RWPE2 (cell line): ENCODE measurements around the gene DUSP7.

Experiments
- ATAC-seq: fragments of 200-7000 bp; cut with Tn5 transposase; 3 replicates; pipeline ENCODE4 v1.9.1; 2021; ENCODE audit warnings: low read depth
- DNase-seq: peaks from one replicate; pipeline ENCODE4 v3.0.0-alpha.2; 2020; ENCODE audit warnings: low spot score
- H3K27ac ChIP-seq: fragments of 450-650 bp; 2 replicates; pipeline ENCODE4 v1.5.1; 2017; ENCODE audit warnings: mild to moderate bottlenecking; ENCODE audit not compliant: poor library complexity, severe bottlenecking
- H3K27me3 ChIP-seq: fragments of 250-450 bp; sonication (Bioruptor Pico); 2 replicates; pipeline ENCODE4 v1.5.1; 2021; ENCODE audit warnings: mild to moderate bottlenecking, moderate library complexity; ENCODE audit not compliant: insufficient read depth, poor library complexity, severe bottlenecking
- H3K36me3 ChIP-seq: fragments of 250-450 bp; sonication (Bioruptor Pico); 2 replicates; pipeline ENCODE4 v1.5.1; 2020; ENCODE audit warnings: low read depth, mild to moderate bottlenecking, moderate library complexity
- H3K4me1 ChIP-seq: fragments of 250-450 bp; sonication (Bioruptor Pico); 2 replicates; pipeline ENCODE4 v1.5.1; 2021; ENCODE audit warnings: mild to moderate bottlenecking, moderate library complexity; ENCODE audit not compliant: insufficient read depth, poor library complexity, severe bottlenecking
- H3K4me3 ChIP-seq: fragments of 250-450 bp; sonication (Bioruptor Pico); 2 replicates; pipeline ENCODE4 v1.5.1; 2021; ENCODE audit warnings: mild to moderate bottlenecking, moderate library complexity; ENCODE audit not compliant: severe bottlenecking
- H3K9me3 ChIP-seq: fragments of 250-450 bp; sonication (Bioruptor Pico); 2 replicates; pipeline ENCODE4 v1.5.1; 2021; ENCODE audit warnings: mild to moderate bottlenecking, moderate library complexity; ENCODE audit not compliant: severe bottlenecking
- CTCF ChIP-seq: fragments of 450-650 bp; IDR thresholded peaks from one replicate; pipeline ENCODE4 v1.5.1; 2017; ENCODE audit warnings: mild to moderate bottlenecking, moderate library complexity; ENCODE audit not compliant: poor library complexity, severe bottlenecking

Gene DUSP7

GRCh38 chr3:52015438-52016228, 40.7 kb downstream of the DUSP7 start:
- DNase-seq (no peak), ATAC-seq (no peak)
- no peaks in the 10 kb centered on the region for H3K9me3 ChIP-seq
- no peak for TF ChIP-seq CTCF
- H3K4me1 ChIP-seq: no peaks in the 10 kb centered on the region
- H3K36me3 ChIP-seq: no peaks in the 10 kb centered on the region
- no peak overlapping the region for H3K27ac ChIP-seq
- H3K4me3 ChIP-seq: no peak overlapping the region
- H3K27me3 ChIP-seq: no peaks in the 10 kb centered on the region

GRCh38 chr3:52014613-52015012, 41.8 kb downstream of the DUSP7 start:
- DNase-seq (no peak), ATAC-seq (peak; percentile 24; the same call in 1 of the 3 replicates)
- no peaks in the 10 kb centered on the region for H3K36me3 ChIP-seq
- H3K27ac ChIP-seq: no peak overlapping the region
- TF ChIP-seq CTCF: peak; percentile 24
- H3K27me3 ChIP-seq: no peaks in the 10 kb centered on the region
- no peak overlapping the region for H3K4me3 ChIP-seq
- no peaks in the 10 kb centered on the region for H3K4me1 ChIP-seq
- H3K9me3 ChIP-seq: no peaks in the 10 kb centered on the region

DNA sequence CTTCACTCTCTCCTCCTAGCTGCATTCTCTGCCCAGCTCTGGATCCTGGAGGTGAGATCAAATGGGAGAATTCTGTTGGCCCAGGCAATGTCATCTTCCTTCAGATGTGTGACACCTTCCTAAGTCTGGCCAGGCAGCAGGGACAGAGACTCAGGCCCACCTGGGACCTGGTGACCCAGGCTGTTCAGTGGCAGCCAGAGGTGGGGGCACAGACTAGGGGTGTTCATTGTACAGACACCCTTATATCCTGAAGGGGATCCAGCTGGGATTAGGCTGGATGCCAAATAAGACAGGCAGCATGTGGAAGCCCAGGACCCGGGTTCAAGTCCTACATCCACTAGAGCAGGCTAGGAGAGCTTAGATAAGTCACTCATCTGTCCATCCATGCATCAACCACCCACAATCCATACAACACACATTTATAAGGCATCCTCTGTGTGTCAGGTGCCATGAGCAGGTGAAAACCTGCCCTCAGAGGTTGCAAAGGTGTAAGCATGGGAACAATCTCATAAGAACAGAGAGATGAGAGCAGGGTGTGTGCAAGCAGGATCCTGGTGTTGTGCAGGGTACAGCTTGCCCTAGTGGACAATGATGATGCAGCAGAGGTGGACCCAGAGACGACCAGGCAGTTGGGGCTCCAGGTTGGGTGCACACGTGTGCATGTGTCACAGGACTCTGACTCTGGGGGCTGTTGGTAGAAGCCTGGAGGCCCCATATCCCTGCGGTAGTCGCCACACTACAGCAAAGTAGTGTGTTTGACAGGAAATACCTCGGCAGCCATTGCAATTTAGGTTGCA, 42.4 kb downstream of the DUSP7 start:
- no peak overlapping the region for H3K27ac ChIP-seq

DNA sequence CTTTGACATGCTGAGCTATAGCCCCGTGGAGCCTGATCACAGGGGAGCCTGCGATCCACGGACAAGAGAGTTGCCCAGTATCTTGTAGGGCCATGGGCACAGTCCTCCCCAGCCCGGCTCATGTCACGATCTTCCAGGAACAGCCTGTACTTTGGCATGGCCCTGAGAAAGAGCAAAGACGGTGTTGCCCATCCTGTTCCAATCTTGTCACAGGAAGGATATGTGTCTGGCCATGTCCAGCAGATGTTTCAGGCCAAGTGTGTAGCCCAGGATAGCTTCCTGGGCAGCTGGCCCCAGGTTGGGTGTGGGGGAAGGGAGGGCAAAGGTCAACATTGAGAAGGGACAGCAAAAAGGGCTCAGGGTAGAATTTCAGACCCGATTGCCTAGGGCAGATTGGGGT, 43.7 kb downstream of the DUSP7 start:
- no peak for TF ChIP-seq CTCF
- DNase-seq: no peak
- no peaks in the 10 kb centered on the region for H3K4me1 ChIP-seq
- no peaks in the 10 kb centered on the region for H3K27me3 ChIP-seq
- no peak for ATAC-seq
- H3K27ac ChIP-seq: no peak overlapping the region
- no peaks in the 10 kb centered on the region for H3K9me3 ChIP-seq
- no peaks in the 10 kb centered on the region for H3K36me3 ChIP-seq
- no peak overlapping the region for H3K4me3 ChIP-seq

More for the DNA sequence above, 42.4 kb downstream of the DUSP7 start:
- Histone ChIP-seq H3K4me3 (no peak overlapping the region), H3K27me3 (no peaks in the 10 kb centered on the region), H3K9me3 (no peaks in the 10 kb centered on the region), H3K4me1 (no peaks in the 10 kb centered on the region), H3K36me3 (no peaks in the 10 kb centered on the region)
- DNase-seq: no peak
- peak; percentile 33; the same call in 1 of the 3 replicates for ATAC-seq
- no peak for TF ChIP-seq CTCF
